GM10847 (cell line): Measurements from ENCODE around the gene SCUBE1.

ENCODE experiments used
- POLR2A ChIP-seq: IDR thresholded peaks from 2 replicates; pipeline ENCODE4 v1.6.1; 2011; ENCODE audit not compliant: insufficient read length; ENCODE audit errors: extremely low read depth

SCUBE1 gene

DNA sequence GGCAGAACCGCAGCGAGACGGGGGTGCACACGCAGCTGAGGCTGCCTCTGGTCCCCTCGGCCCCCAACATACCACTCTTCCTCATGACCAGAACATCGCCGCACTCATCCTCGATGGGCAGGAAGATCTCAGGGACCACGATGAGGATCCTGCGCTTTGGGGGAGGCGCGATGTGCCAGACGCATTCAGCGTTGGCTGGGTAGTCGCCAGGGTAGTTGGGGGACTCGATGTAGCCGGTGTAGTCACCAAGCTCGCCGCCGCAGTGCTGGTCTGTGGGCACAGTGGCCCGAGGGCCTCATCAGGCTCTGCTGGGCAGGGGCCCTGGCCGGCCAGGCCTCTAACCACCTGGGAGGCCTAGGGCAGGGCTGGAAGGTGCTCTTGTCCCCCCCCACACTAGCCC is 133.2 kb downstream of the SCUBE1 start:
- no peak for TF ChIP-seq POLR2A

GRCh38 chr22:43209523-43209890 is 133.7 kb downstream of the SCUBE1 start:
- TF ChIP-seq POLR2A: no peak

DNA sequence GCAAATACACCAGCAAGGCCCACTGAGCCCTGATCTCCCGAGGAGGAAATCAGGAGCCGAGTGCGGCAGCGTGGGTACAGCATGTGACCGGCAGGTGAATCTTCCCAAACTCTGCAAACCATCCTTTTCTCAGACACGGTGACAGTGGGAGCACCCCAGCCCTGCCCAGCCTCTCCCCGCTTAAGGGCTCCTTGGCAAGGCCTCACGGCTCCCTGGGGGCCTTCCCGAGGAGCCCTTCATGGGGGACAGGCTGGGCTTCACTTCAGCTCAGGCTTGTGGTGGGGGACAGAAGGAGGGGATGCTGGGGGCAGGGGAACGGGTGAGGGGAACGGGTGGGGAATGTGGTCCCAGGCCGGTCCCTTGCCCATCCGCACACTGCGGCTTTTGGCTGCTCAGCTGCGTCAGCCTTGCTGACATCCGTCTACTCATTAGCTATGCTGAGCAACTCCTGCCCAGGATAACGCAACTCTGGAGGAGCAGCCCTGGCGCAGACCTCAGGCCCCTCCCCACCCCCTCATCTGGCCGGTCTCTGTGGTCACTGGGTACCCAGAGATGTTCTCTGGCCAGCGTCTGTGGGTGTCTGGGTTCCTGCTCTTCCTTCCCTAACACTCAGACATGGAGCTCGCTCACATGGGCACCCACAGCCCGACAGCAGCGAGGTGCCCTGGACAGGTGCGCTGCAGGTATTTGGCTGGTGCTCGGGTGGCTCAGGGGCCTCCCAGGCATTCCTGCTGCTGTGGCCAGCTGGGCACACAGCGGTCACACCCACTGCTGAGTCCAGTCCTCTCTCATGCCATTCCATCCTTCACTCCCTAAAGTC is 134.3 kb downstream of the SCUBE1 start:
- no peak for TF ChIP-seq POLR2A

DNA sequence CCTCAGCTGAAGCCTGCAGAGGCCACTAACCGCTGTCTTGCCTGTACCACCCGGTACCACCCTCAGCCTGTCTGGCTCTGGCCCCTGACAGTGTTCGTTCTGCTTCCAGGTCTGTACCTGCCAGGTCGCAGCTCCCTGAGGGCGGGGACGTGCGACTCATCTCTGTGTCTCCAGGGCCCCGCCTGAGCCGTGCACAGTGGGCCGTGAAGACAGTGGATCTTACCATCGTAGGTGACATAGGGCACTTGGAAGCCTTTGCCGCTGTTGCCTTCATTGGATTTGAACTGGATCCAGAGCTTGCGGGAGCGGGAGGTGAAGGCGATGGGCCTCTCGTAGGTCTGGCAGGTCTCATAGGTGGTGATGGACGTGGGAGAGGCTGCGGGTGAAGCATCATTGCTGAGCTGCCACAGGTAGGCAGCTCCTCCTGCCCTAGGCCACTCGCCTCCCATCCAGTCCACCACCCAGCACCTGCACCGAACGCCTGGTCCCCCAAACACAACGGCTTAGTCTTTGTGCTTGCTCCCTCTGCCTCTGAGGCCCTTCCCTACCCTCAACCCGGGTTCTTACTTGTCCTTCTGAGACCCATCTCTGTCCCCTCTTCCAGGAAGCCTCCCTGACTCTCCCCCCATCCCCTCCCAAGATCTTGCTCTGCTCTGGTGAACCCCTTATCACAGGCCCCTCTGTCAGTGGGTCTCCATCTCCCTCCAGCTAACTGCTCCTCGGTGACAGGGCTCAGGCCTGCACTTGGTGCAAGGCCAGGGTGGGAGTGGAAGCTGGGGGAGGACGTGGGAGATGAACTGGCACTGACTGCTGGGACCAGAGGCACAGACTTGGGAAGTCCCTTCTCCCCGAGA is 135.1 kb downstream of the SCUBE1 start:
- TF ChIP-seq POLR2A: no peak

DNA sequence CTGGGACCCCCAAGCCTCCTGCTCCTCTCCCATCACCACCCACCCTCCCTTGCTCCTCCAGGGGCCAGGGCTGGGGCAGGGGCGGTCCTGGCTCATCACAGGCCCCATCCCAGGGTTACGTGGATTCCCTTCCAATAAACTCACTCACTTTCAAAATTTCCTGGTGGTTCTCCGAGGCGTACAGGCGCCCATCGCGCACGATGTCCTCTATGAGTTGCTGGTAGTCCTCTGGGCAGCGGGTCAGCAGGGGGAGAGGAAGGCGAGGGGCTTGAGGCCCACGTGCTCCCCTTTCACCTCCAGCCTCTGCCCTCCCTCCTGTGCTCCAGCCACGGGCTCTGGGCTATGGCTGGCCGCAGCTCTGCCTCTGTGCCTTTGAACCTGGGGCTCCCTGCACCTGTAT is 135.8 kb downstream of the SCUBE1 start:
- TF ChIP-seq POLR2A: no peak

- no peak for TF ChIP-seq POLR2A
These were observed 136.5 kb downstream of the SCUBE1 start for GRCh38 chr22:43206509-43207161.

DNA sequence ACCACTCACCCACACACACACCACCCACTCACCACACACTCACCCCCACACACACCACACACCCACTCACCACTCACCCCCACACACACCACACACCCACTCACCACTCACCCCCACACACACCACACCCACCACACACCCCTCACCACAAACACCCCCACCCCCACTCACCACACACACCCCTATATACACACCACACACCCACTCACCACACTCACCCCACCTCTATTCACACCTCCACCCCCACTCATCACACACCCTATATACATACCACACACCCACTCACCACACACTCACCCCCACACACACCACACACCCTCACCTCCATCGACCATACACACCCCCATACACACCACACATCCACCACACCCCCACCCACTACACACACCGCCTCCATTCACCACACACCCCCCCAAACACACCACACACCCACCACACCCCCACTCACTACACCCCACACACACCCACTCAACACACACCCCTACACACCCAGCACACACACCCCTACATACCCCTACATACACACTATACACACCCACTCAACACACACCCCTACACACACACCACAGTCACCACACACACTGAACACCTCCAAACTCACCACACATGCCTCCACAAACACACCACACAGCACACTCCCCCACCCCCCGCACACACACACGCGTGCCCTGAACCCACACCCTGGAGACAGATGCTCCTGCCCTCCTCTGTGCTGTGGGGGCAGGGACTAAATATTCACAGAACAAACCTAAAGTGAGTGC is 137.2 kb downstream of the SCUBE1 start:
- no peak for TF ChIP-seq POLR2A

DNA sequence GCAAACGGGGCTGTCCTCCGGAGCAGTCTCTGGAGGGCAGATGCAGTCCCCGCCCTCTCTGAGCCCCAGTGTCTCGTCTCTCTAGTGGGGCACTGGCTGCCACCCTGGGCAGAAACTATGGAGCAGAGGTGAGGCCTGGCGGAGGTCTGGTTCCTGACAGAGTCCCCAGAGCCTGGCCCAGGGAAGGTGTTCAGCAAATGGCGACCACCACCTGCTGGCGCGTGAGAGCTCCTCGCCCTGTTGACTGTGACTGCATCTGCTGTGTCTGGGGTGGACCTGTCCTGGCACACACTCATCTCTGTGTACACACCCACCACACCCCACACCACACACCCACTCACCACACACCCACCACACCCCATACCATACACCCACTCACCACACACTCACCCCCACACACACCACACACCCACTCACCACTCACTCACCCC is 137.9 kb downstream of the SCUBE1 start:
- TF ChIP-seq POLR2A: no peak

DNA sequence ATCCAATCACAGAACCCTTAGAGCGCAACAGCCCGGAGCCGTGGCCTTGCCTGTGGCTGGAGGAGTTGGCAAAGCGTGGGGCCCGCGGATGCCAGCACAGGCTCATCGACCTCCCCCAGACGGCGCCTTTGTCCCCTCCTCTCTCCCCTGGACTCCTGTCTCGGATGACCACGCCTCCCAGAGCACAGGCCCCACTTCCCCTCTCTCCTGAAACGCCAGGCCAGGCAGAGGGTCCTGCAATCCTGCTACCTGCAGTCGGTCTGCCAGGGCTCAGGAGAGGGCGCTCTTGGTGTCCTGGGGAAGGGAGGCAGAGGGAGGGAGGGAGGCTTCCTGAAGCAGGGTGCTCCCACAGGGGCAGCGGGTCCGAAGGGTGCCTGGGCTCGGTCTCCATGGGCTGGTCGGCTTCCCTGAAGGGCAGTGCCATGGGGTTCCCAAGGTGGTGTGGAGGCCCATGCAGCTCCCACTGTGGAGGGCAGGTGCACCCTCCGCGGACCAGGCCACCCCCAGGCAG is 139.6 kb downstream of the SCUBE1 start:
- TF ChIP-seq POLR2A: no peak

DNA sequence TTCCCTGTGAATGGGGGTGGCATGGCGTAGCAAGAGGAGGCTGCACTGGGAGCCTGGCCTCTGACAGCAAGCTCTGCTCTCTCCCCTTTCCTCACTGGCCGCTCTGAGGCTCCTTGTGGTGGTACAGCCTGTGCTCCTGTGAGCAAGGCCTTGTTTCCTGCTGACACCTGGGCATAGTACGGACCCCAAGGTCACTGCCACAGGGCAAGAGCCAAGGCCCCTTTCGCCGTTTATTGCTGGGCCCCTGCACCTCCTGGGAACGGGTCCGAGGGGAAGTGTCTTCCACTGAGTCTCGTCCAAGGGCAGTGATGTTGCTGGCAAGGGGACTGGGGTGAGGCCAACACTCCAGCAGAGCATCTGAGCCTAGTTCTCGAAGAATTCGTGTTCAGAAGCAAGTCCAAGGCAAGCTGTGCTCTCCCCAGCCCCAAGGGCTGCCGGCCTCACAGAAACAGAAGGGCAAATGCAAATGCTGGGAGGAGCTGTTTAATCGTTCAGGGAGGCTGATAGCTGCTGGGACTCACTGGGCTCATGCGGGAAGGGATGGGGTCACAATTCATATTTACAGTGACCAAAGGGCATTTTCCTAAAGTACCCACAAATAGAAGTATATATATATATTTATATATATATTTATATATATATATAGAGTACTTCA is 140.3 kb downstream of the SCUBE1 start:
- TF ChIP-seq POLR2A: no peak

DNA sequence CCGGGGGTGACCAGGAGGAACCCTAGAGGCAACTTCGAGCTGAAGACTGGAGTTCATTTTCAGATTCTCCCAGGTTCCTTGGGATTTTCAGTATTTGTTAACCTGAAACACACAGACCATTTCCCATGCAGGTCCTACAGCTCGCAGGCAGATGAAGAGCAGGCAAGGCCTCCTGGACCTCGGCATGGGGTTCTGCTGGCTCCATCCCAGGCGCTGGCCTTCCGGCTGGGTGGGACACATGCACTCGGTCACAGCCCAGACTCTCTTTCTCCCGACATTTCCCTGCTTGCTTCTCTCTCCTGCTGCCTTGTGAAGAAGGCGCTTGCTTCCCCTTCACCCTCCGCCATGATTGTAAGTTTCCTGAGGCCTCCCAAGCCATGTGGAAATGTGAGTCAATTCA is 140.8 kb downstream of the SCUBE1 start:
- no peak for TF ChIP-seq POLR2A

DNA sequence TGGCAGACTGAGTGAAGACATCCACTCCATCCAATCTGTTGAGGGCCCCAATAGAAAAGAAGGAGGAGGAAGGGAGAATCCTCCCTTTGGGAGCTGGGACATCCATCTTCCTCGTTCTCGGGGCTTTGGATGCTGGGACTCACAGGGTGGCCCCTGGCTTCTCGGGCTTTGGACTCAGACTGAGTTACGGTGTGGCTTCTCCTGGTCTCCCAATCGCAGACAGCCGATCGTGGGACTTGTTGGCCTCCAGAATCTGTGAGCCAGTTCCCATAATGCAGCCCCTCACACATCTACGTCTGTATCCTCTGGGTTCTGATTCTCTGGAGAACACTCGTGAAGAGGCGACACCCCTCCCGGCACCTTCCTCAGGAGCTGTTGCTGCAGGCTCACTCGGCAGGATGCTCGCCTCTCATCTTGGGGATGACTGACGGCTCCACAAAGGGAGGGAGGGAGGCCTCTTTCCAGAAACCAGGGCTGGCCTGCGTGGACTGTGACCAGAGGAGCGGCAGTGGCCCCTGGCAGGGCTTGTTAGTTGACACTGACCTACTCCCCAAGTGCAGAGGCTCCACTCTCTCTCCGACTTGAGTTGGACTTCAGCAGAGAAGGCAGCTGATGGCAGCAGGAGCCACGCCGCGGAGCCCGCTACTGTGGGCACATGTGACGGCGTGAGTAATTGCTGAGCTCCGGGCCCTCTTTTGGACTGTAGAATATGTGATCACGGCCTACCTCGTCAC is 141.5 kb downstream of the SCUBE1 start:
- no peak for TF ChIP-seq POLR2A

DNA sequence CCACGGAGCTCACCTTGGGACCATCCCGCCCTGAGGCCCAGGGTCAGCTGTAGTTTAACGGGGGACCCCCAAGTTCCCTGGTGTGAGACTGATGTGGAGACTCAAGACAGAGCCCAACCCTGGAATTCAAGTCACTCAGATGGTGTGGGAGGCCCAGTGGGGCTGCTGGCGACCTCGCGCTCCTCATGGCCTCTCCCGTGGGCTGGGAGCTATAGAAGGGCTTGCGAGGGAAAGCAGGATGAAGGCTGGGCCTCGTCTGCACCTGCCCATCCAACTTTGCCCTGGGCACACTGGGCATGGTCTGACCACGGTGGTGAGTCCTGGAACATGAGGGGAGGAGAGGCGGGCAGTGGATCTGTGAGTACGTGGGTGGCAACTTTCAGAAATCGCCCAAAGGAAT is 142.6 kb downstream of the SCUBE1 start:
- no peak for TF ChIP-seq POLR2A

GRCh38 chr22:43200031-43200430 is 143.1 kb downstream of the SCUBE1 start:
- no peak for TF ChIP-seq POLR2A

DNA sequence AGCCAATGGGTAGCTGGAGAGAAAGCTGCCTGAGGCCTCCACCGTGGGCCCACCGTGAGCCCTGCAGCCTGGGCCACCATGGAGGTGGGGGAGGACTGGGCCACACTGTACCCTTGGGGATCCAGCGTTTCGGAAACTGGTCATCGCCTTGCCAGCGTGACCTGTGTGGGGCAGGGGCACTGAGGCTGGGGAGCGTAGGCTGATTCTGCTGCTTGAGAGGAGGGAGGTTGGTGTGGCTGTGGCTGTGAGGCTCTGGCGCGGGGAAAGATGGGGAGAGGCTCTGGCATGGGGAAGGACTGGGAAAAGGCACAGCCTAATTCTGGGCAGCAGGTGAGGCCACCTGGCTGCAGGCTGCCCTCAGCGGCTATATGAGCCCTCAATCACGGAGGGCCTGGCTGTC is 143.6 kb downstream of the SCUBE1 start:
- TF ChIP-seq POLR2A: no peak
